ENCODE results near the gene EIF3F. TPM values are rescaled to one million over a fixed set of nuclear protein-coding genes. Genes with fewer than 3 reads are reported as not detected.

Gene EIF3F
- total and polyA plus RNA-seq, 2 of the 13 experiments (the other 11 are each of a cell fraction or from before 2014, with no cell fraction given): 109 to 191 TPM

DNA sequence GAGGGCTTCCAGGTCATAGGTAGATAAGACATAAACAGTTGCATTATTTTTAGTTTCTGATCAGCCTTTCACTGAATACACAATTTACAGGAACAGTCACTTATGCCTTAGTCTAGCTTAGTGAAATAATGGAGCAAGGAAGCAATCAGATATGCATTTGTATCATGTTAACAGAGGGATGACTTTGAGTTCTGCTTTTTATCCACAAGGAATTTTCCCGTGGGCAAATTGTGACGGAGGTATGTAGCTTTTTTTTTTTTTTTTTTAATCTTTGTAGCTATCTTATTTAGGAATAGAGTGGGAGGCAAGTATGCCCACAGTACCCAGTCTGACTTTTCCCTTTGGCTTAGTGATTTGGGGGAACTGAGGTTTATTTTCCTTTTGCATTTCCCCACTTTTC lies 18.5 kb upstream of the EIF3F start:
- Histone ChIP-seq H3K4me3 (replicated peaks in 1 of 3; ENCODE audit: insufficient read depth in 1 of 3, low read depth in 2 of 3, low read length in 3 of 3) (no peak overlapping the region), H3K9ac (ENCODE audit: insufficient read depth, low read depth, low read length) (no peak overlapping the region), H3K4me1 (ENCODE audit: insufficient read depth, low read length) (no peaks in the 10 kb centered on the region), H2AFZ (ENCODE audit: low read length) (no peak overlapping the region), H3K27me3 (ENCODE audit: control insufficient read depth in 1 of 2, insufficient read depth in 2 of 2, low read length in 2 of 2) (peaks cover 0 to 4% of the 10 kb centered on the region in 2 experiments; a peak in 1 of 5 replicates), H3K9me3 (ENCODE audit: low read length) (no peaks in the 10 kb centered on the region), H3K4me2 (ENCODE audit: low read depth, low read length) (no peak overlapping the region), H3K27ac (ENCODE audit: extremely low read length, insufficient read depth, low read length) (no peak overlapping the region), H3K79me2 (ENCODE audit: insufficient read depth, low read length) (no peaks in the 10 kb centered on the region), H3K36me3 (replicated peaks in 1 of 2; ENCODE audit: control insufficient read depth in 1 of 2, insufficient read depth in 2 of 2, low read length in 2 of 2) (no peaks in the 10 kb centered on the region), H4K20me1 (ENCODE audit: insufficient read depth, low read length) (no peaks in the 10 kb centered on the region)
- CTCF ChIA-PET (ENCODE audit: low intra/inter-chr PET ratio, low total read pairs): no interaction called here
- intact Hi-C loops (cut with micrococcal nuclease; ENCODE audit: unreplicated experiment) (no loop called here), in situ Hi-C loops (cut with HindIII; ENCODE audit: extremely low pct_ligation_motif_present, low pct_unique_long_range_greater_than_20kb) (no loop called here)
- ATAC-seq (no peak), DNase-seq (ENCODE audit: low spot score) (no peak), FAIRE-seq (no peak)
- TF ChIP-seq ATM (IDR thresholded peaks at IDR 0.05; ENCODE audit: borderline replicate concordance) (no peak), ZNF775 (CRISPR knock-in tag; IDR thresholded peaks at IDR 0.05; ENCODE audit: borderline replicate concordance) (no peak), CHD4 (IDR thresholded peaks at IDR 0.05; ENCODE audit: borderline replicate concordance, low read length) (no peak)
- TF ChIP-seq, protein P1, sequence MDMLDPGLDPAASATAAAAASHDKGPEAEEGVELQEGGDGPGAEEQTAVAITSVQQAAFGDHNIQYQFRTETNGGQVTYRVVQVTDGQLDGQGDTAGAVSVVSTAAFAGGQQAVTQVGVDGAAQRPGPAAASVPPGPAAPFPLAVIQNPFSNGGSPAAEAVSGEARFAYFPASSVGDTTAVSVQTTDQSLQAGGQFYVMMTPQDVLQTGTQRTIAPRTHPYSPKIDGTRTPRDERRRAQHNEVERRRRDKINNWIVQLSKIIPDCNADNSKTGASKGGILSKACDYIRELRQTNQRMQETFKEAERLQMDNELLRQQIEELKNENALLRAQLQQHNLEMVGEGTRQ (IDR thresholded peaks at IDR 0.05; ENCODE audit: low read depth, low read length): no peak
- TF ChIP-seq, protein P1 (CRISPR knock-in tag; IDR thresholded peaks at IDR 0.05; ENCODE audit: borderline replicate concordance): no peak
- WGBS (ENCODE audit: low lambda C conversion rate): 2% methylated on average over 2 of the region's 2 CpGs
- BruUV-seq (replicated peaks): no TSS peak
- POLR2A ChIA-PET: no interaction called here

All from HepG2 (cell line).